Activated T-helper 1 cell treated with Interleukin-2 at 50 U/mL for 16 hours (primary cell): ENCODE measurements around the gene RIMS1.
"Not testable (repeated sequence)": the region's sequence is repeated elsewhere in the genome, so short reads cannot be mapped to it uniquely, and the experiment has no call there.

Source experiments
- DNase-seq: peaks from one replicate; pipeline ENCODE4 v3.0.0-alpha.2; 2020; ENCODE audit warnings: low read depth

Gene RIMS1

DNA sequence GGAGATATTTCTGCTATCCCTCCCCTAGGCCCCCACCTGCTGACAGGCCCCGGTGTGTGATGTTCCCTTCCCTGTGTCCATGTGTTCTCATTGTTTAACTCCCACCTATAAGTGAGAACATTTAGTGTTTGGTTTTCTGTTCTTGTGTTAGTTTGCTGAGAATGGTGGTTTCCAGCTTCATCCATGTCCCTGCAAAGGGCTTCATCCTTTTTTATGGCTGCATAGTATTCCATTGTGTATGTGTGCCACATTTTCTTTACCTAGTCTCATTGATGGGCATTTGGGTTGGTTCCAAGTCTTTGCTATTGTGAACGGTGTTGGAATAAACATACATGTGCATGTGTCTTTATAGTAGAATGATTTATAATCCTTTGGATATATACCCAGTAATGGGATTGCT, 448.9 kb downstream of the RIMS1 start:
- not testable (repeated sequence) for DNase-seq

DNA sequence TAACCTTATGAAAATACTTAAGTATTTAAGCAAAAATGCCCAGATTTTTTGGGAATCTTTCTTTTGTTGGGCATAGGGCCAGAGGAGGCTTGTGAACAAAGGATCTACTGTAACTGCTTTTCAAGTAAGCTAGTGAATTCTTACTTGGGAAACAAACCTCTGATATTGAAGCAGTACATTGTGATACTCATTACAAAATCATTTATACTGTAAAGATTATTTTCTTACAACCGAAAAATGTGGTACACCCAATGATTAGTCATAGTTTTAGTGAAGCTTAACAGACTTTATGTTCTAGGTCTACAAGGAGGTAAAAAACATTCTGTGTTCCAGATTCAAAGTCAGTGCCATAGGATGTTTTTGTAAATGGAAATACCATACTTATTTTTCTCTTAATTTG, 462.6 kb downstream of the RIMS1 start:
- DNase-seq = no peak

DNA sequence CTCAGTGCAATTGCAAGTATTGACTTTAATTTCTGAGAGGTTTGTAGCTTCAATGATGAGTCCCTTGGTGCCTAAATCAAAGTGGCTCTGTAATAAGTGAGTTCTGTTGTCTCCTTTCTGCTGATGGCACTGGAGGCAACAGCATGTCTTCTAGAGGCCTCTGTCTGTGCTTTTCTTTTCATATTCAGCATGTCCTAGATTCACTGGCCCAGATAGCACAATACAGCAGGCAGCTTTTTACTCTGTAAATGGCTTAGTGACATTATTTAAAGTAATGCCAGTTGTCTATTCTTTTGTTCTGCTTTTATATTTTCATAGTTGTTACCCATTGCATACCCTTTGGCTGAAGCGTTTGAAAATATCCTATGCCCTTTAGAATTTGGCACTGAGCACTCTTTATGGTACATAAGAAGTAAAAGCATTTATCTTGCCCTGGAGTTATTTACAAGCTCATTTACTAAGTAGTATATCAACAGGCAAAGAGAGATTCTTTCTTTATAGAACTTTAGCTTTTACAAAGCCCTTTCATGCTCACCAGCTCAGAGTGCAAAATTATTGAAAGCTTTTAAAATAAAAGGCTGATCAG, 464.0 kb downstream of the RIMS1 start:
- no peak for DNase-seq

DNA sequence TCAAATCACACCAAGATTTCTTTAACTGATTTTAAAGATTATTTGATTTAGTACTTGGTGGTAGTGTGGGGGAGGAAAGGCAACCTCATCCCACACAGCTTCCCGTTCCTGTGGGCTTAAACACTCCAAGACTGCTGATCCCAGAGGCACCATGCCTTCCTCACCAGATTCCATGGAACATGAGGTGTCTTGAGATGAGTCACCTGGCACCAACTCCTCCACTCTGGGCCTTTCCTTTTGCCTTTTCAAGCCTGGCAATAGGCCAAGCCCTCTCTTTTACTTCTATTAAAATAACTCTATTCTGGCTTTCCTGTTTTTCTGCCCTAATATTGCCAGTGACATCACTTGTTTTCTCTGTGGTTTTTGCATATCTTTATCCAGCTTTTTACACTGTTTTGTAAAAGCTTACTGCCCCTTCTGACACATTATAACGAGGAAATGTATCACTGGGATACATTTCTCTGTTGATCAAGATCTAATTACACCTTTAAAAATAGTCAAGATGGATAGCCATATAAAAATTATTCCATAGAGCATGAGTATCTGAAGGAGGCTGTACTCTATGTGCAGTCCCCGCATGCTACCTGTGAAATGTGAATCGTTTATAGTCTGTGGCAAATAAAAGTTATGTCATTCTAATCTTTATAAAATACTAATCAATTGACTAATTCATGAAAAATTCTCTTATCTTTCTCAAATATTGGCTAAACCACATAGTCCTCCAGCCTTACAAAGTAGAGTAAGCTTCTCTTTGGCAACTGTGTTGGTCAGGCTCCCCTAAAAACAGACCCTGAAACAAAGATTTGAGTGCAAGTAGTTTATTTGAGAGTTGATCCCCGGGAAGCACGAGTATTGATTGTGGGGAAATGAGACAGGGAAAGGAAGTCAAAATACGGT, 477.7 kb downstream of the RIMS1 start:
- no peak for DNase-seq

DNA sequence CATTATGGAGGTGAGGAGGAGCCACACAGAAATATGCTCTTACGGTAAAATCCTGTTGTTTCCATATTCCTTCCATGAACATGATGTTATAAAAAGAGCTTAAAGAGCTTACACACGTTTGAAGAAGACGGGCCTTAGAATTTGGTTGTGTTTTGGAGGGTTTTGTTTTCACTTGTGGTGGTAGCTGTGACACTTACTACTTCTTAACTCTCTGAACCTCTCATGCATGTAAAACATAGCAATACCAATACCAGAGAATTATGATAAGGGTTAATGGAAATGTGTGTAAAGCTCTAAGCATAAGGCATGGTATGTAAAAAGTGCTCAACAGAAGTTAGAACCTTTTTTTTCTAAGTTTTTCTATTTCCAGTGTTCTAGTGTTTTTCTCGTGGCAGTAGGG, 479.4 kb downstream of the RIMS1 start:
- no peak for DNase-seq

DNA sequence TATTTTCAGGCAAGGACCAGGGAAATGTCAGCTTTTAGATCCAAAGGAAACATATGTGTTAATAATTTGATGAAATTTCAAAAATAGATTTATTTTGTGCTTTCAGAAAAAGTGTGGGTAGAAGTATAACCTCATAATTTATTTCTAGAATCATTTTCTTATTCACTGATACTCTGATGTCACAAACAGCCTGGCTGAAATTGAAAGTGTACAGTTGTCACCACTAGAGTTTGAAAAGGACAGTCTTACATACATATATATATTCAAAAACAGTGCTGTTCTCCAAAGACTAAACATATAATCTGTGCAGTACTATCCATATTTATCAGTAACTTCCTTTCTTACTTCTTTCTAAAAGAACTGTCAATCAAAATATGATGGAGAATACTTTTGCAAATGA, 481.1 kb downstream of the RIMS1 start:
- no peak for DNase-seq

DNA sequence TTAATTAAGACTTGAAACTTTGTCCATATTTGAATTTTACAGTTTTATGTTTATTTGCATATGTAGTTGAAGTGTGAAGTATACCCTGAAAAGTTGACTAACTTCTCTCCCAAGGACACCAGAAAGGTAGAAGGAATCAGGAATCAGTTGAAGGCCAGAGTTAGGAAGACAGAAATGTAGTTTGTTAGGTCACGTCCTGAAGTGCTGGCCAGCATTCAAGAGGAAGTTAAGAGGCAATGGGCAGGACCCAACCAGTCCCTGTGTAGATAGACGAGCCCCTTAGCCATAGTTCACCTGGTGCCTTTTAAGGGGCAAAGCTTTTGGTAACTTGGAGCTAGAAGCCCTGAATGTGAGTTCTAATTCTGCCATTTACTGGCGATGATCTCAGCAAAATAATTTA, 485.1 kb downstream of the RIMS1 start:
- no peak for DNase-seq

DNA sequence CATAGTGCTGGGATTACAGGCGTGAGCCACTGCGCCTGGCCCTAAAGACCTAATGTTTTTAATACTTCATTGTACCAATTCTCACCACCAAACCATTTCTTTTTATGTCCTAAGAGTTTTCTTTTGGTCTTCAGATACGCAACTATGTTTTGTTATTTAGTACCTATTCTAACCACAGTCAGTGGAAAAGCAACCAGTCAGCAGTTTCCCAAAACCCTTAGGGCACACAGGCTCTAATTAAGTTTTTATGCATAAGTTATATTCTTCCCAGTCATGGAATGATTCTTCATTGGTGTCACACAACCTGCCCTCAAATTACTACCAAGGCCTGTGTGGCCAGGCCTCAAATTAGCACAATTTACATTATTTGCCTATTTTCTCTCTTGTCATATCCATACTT, 487.8 kb downstream of the RIMS1 start:
- no peak for DNase-seq

DNA sequence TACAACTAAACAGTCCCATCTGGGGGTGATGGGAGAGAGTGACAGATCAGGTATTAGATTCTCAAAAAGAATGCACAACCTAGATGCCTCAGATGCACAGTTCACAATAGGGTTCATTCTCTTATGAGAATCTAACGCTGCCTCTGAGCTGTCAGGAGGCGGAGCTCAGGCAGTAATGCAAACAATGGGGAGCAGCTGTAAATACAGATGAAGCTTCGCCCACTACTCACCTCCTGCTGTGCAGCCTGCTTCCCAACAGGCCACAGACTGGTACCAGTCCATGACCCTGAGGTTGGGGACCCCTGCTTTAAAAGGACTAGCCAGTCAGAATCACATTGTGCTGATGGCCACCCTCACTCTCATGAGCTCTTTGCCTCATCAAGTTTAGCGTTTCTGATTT, 488.5 kb downstream of the RIMS1 start:
- DNase-seq = no peak

DNA sequence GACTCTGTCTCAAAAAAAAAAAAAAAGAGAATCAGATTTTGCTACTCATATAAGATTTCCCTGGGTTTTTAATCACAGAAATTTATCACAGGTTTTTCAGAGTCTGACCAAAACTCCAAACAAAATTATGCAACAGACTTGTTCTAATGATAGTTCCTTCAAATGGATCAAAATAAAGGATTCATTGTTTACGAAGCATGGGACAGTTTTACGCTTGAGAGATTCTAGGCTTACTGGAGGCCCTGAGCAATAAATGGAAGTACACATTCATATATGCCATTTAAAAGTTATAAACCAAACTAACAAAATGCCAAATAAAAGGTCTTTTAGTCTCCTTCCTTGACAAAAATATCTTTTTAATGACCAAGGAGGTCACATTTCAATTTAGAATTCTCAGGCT, 490.4 kb downstream of the RIMS1 start:
- no peak for DNase-seq

DNA sequence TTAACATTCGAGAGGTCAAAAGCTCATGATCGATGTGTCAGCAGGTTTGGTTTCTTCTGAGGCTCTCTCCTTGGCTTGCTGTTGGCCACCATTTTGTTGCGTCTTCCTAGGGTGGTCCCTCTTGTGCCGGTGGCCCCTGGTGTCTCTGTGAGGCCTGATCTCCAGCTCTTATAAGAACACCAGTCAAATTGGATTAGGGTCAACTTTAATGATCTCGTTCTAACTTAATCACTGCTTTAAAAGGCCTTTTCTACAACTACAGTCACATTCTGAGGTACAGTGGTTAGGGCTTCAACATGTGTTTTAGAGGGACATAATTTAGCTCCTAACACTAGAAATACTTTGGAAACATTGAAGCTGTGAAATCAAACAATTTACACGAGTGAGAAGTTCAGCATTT, 494.7 kb downstream of the RIMS1 start:
- no peak for DNase-seq

DNA sequence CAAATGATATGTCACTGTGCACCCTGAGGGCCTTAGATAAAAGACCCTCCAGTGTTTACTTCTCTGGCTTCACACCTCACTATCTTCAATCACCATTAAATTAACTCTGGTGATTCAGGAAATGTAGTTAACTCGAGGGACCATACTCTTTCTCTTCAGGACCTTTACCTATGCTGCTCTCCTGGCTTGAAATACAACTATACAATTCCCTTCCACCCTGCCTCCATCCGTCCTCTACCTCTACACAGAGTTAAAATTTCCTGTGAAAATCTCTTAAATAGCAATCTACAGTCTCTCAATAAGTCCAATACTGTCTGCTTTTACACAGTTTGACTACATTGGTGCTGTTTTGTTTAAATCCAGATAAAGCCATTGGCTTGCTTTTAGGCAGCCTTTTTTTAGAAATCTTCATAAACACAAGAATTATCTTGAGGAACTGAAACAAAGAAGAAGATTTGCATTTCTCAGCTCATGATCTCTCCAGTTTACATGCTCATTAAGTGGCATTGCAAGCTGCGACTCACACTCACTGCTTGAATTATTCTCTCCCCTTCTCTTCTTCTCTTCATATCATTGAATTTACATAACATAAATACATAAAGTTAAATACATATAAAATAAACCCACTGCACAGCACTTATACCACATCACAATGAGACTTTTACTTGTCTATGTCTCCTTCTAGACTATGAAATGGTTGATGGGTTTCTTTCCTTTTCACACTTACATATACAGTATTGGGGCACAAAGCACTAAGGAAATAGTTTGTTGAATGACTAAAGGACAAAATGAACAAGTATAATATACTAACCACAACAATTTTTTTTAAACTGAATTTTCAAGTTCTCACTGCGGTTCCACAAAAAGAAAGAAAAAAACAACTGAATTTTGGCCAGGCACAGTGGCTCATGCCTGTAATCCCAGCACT, 496.5 kb downstream of the RIMS1 start:
- DNase-seq = no peak

DNA sequence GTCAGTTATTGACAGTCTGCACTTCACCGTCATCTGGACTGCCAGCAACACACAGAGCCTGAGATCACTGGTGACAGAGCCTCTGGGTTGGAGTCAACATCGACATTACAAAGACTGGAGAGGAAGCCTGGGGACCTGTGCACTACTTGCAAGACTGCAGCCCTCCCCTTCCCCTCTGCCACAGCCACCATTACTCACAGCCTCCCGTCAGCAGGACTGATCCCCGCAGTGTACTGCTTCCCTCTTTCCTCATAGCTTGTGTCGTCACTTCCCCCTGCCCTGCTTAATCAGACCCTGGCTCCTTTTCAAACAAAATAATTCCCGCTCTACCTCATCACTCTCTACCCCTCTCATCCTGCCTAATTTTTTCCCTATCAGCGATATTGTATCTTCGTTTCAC, 500.0 kb downstream of the RIMS1 start:
- DNase-seq = no peak

DNA sequence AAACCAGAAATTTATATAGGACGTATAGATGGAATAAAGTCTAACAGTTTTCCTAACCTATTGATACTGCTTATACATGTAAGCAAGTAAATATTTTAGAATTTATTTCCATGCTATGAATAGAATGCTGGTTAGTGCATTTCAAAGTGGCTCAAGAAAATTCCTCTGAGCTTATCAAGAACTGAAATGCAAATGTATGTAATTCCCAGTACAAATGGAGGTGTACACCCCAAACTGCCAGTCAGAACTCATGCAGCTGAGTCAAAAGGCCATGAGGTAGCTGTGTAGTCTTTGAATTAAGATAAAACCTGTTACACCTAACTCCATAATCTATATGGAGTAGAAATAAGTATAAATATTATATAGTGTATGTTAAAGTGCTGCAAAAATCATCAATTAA, 503.3 kb downstream of the RIMS1 start:
- DNase-seq = no peak

DNA sequence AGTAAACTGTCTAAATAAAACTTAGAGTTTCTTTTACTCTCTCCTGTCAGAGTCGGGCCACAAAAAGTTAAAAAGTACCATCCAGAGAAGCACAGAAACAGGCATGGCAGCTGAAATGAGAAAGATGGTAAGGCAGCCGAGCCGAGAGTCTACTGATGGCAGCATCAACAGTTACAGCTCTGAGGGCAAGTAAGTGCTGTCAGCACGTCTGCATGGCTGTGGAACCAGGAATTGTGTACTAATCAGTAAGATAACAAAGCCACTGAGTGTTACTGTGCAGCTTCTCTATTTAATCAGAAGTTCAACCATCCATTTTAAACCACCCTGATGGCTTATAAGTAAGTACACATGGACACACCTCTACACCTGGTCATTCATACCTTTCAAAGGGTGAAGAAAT, 504.2 kb downstream of the RIMS1 start:
- no peak for DNase-seq

DNA sequence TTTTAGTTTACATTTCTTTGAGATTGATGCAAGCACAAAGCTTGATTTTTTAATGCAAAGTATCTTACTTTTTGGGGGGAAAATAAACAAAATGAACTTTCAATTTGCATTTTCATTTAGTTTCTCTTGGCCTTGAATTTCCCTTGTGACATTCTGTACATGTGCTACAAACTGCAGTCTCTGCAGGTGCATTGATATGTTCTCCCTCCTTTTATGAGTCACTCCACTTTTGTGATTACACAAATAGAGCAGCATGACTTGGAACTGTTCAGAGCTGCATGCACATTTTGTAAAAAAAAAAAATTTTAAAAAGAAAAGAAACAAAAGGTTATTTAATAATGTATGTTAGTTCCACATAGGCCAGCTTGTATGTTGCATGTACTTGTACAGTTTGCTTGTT, 515.5 kb downstream of the RIMS1 start:
- no peak for DNase-seq

DNA sequence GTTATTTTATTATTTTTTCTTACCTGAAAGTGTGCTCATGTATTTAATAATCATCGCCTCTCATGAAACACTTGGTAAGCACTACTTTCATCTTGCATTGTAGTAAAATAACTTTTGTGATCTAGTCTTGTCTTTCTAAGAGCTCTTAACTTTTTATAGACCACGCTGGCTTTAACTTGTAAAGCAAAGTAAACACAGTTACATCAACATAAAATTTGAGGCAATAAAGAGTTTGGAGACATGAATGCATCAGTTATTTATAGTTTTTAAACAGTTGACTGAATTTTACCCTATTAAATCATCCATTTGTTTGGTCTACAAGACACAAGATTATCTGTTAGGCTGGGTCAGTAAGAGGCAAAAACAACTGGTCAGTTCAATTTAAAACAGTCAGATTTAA, 517.1 kb downstream of the RIMS1 start:
- DNase-seq = no peak

DNA sequence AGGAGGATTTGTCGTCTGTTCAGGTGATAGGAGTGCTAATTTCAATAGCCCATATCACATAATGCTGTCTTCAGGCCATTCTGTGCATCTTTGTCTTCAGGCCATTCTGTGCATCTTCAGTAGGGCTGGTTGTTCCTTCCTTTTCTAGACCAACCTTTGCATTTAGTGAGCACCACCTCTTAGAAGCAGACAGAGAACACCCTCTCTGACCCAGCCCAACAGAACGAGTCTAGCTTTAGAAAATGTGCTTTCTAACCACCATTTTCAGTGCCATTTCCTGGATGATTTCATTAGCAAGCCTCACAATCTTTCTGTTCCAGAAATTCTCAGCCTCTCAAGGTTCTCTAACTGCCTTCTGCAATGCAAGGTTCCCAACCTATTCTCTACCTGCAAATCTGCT, 520.2 kb downstream of the RIMS1 start:
- no peak for DNase-seq

DNA sequence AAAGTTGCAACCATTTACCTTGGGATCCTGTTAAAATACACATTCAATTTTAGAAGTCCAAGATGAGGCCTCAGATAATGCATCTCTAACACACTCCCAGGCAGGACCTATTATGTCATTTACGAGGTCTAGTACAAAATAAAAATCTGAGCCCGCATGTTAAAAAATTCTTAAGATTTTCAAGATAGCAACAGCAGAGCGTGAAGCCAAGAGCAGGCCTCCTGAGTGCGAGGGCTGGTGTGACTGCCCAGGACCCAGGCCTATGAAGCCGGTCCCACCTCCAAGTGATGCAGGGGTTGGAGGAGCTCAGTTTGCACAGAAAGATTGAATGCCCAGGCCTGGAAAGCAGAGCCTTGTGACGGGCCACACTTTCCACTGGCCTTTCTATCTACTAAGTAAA, 524.4 kb downstream of the RIMS1 start:
- no peak for DNase-seq

DNA sequence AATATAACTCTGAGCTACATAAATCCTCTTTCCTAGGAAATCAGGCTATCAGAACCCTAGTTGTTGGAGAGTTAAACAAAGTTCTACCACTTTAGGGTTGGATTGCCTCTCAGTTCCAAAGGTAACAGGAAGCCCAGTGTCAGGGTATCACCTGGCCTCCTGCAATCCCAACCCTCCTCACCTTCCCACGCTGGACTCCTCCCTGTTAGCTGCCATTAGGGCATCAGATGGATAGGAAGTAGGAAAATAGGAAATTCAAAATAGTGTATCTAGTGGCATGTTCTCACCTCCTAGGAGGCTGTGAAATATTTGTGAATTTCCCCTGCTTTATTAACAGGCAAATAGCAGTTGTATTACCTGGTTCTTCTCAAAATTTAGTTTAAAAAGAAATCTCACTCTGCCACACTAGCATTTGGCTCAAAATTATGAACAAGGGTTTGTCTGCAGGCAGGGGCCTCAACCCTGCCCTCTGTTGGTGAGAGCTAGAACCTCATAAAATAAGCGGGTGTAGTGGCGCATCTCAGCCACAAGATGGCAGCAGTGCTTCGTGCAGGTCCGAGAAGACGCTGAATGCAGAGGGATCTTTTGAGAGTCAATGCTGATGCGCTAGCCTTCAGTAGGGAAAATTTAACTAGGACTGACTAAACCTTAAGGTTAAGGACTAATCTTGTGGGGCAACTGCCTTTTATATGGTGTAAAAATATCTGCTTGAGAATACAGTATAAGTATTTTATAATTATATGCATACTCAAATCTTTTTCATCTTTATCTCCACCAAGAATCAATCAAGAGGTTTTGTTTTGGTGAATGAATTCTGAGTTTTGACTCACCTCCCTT, 525.7 kb downstream of the RIMS1 start:
- peak; percentile 54 for DNase-seq

DNA sequence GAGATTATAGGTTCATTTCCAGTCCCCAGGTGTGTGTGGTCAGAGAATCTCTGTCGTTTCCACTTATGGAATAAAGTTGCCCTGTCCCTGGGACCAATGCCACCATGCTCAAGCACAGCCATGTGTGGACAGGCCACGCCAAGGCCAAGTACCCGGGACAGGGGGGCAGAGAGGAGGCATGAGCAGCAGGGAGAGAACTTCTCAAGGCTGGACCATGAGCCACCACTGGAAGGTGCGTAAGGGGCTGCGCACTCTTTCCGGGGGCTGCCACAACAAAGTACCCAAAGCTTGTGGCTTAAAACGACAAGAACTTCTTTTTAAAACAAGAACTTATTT, 526.3 kb downstream of the RIMS1 start:
- no peak for DNase-seq

DNA sequence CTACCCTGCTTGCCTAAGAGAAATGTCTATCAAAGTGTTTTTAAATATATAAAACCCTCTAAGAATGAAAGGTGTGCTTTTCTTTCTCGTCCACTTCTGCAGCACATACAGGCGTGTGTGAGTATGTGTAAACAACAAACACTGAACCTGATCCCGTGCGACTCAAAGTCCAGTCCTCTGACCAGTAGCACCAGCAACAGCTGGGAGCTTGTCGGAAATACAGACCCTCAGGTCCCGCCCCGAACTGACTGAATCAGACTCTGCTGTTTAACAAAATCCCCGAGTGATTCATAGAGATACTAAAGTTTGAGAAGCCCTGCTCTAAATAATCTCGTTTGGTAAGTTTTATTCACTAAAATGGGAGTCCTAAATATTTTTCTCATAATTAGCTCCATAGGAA, 527.5 kb downstream of the RIMS1 start:
- no peak for DNase-seq
